Activated T-cell treated with anti-CD3 and anti-CD28 coated beads for 4 hours (primary cell): Measurements from ENCODE around the gene ARRDC1.

Experiments used
- DNase-seq: peaks from one replicate; pipeline ENCODE4 v3.0.0-alpha.2; 2020

ARRDC1 gene

GRCh38 chr9:137640862-137641261 lies 35.4 kb downstream of the ARRDC1 start:
- no peak for DNase-seq

- no peak for DNase-seq
Observed at GRCh38 chr9:137642118-137642601, 36.7 kb downstream of the ARRDC1 start.

GRCh38 chr9:137642892-137643291 lies 37.4 kb downstream of the ARRDC1 start:
- DNase-seq: no peak

GRCh38 chr9:137643921-137644320 lies 38.4 kb downstream of the ARRDC1 start:
- no peak for DNase-seq

GRCh38 chr9:137645211-137645610 lies 39.7 kb downstream of the ARRDC1 start:
- no peak for DNase-seq

GRCh38 chr9:137646341-137646740 lies 40.9 kb downstream of the ARRDC1 start:
- no peak for DNase-seq

- DNase-seq: no peak
Observed at GRCh38 chr9:137647096-137647714, 41.7 kb downstream of the ARRDC1 start.

GRCh38 chr9:137648396-137648795 lies 42.9 kb downstream of the ARRDC1 start:
- no peak for DNase-seq

- no peak for DNase-seq
Observed at GRCh38 chr9:137649553-137649952, 44.1 kb downstream of the ARRDC1 start.

- no peak for DNase-seq
Observed at GRCh38 chr9:137650259-137650658, 44.8 kb downstream of the ARRDC1 start.

- no peak for DNase-seq
Observed at GRCh38 chr9:137650779-137651178, 45.3 kb downstream of the ARRDC1 start.

GRCh38 chr9:137656416-137656815 lies 50.9 kb downstream of the ARRDC1 start:
- no peak for DNase-seq

GRCh38 chr9:137657606-137658005 lies 52.1 kb downstream of the ARRDC1 start:
- DNase-seq: no peak

- no peak for DNase-seq
Observed at GRCh38 chr9:137658781-137659180, 53.3 kb downstream of the ARRDC1 start.

- DNase-seq: no peak
Observed at GRCh38 chr9:137660144-137660543, 54.7 kb downstream of the ARRDC1 start.

- no peak for DNase-seq
Observed at GRCh38 chr9:137663584-137663983, 58.1 kb downstream of the ARRDC1 start.

- no peak for DNase-seq
Observed at GRCh38 chr9:137664676-137665075, 59.2 kb downstream of the ARRDC1 start.
